ENCODE measurements around the gene NDUFS3.

NDUFS3 gene

GRCh38 chr11:47592970-47593369 lies 14.1 kb downstream of the NDUFS3 start:
- DNase-seq: no peak

GRCh38 chr11:47593492-47593933 lies 14.6 kb downstream of the NDUFS3 start:
- no peak for DNase-seq

GRCh38 chr11:47593934-47594855 lies 15.3 kb downstream of the NDUFS3 start, which contains the start of gene C1QTNF4:
C1QTNF4 (minus strand) TSS chr11:47594411; CDS start chr11:47590810, 3,601 bp downstream.
- no peak for DNase-seq

GRCh38 chr11:47595029-47595428 lies 16.2 kb downstream of the NDUFS3 start:
- DNase-seq: no peak

GRCh38 chr11:47595967-47596366 lies 17.1 kb downstream of the NDUFS3 start:
- no peak for DNase-seq

GRCh38 chr11:47599902-47600301 lies 21.0 kb downstream of the NDUFS3 start:
- no peak for DNase-seq

- no peak for DNase-seq
These were observed 24.4 kb downstream of the NDUFS3 start for GRCh38 chr11:47603295-47603694.

- no peak for DNase-seq
These were observed 27.0 kb downstream of the NDUFS3 start for GRCh38 chr11:47605921-47606320.

GRCh38 chr11:47606731-47607130 lies 27.9 kb downstream of the NDUFS3 start:
- no peak for DNase-seq

- peak; percentile 48 for DNase-seq
These were observed 28.5 kb downstream of the NDUFS3 start for GRCh38 chr11:47607380-47607779.

- no peak for DNase-seq
These were observed 30.8 kb downstream of the NDUFS3 start for GRCh38 chr11:47609675-47610074.

- DNase-seq: no peak
These were observed 32.5 kb downstream of the NDUFS3 start for GRCh38 chr11:47611348-47611794.

GRCh38 chr11:47615249-47615648 lies 36.4 kb downstream of the NDUFS3 start:
- DNase-seq: no peak

GRCh38 chr11:47616726-47617416 lies 38.0 kb downstream of the NDUFS3 start:
- peak; percentile 16 for DNase-seq

- DNase-seq: no peak
These were observed 38.5 kb downstream of the NDUFS3 start for GRCh38 chr11:47617417-47617809.

- no peak for DNase-seq
These were observed 42.0 kb downstream of the NDUFS3 start for GRCh38 chr11:47620836-47621378.

- no peak for DNase-seq
These were observed 47.4 kb downstream of the NDUFS3 start for GRCh38 chr11:47626234-47626633.

GRCh38 chr11:47628026-47628425 lies 49.2 kb downstream of the NDUFS3 start:
- DNase-seq: no peak

GRCh38 chr11:47631473-47631872 lies 52.6 kb downstream of the NDUFS3 start:
- DNase-seq: no peak
